ENCODE measurements around the gene OR14J1. TPM values are rescaled to one million over a fixed set of nuclear protein-coding genes. Genes with fewer than 3 reads are reported as not detected.
"Not testable (repeated sequence)": the region's sequence is repeated elsewhere in the genome, so short reads cannot be mapped to it uniquely, and the experiment has no call there.

OR14J1 gene
- total RNA-seq, 1 donor from 2014 or later = not detected

- DNase-seq (ENCODE audit: extremely low spot score, unreplicated experiment) = no peak
- no peak overlapping the region for H3K4me3 Mint-ChIP-seq
- H3K27me3 Mint-ChIP-seq = peaks cover 18% of the 10 kb centered on the region
- H3K27ac Mint-ChIP-seq = no peak overlapping the region
- H3K9me3 Mint-ChIP-seq = no peaks in the 10 kb centered on the region
- no peaks in the 10 kb centered on the region for H3K36me3 Mint-ChIP-seq
- no peaks in the 10 kb centered on the region for H3K4me1 Mint-ChIP-seq (ENCODE audit: unreplicated experiment)
- TF ChIP-seq CTCF (conservative IDR thresholded peaks at IDR 0.05) = no peak
Measured at GRCh38 chr6:29336269-29336668, 34.8 kb downstream of the OR14J1 start.

GRCh38 chr6:29345380-29345779, 43.9 kb downstream of the OR14J1 start:
- H3K27ac Mint-ChIP-seq = no peak overlapping the region
- no peaks in the 10 kb centered on the region for H3K36me3 Mint-ChIP-seq
- no peak for TF ChIP-seq CTCF (conservative IDR thresholded peaks at IDR 0.05)
- peaks cover 13% of the 10 kb centered on the region for H3K27me3 Mint-ChIP-seq
- no peaks in the 10 kb centered on the region for H3K9me3 Mint-ChIP-seq
- DNase-seq (ENCODE audit: extremely low spot score, unreplicated experiment) = no peak
- H3K4me3 Mint-ChIP-seq = no peak overlapping the region
- H3K4me1 Mint-ChIP-seq (ENCODE audit: unreplicated experiment) = no peaks in the 10 kb centered on the region

- not testable (repeated sequence) for H3K4me1 Mint-ChIP-seq (ENCODE audit: unreplicated experiment); H3K36me3 Mint-ChIP-seq; H3K27ac Mint-ChIP-seq; DNase-seq (ENCODE audit: extremely low spot score, unreplicated experiment); H3K4me3 Mint-ChIP-seq; H3K9me3 Mint-ChIP-seq
- peaks cover 14% of the 10 kb centered on the region for H3K27me3 Mint-ChIP-seq
Measured at GRCh38 chr6:29349348-29349747, 47.8 kb downstream of the OR14J1 start.

GRCh38 chr6:29354980-29355379, 53.5 kb downstream of the OR14J1 start:
- Mint-ChIP-seq H3K36me3 (no peaks in the 10 kb centered on the region), H3K4me3 (no peak overlapping the region), H3K27ac (no peak overlapping the region), H3K4me1 (ENCODE audit: unreplicated experiment) (no peaks in the 10 kb centered on the region), H3K27me3 (peaks cover 10% of the 10 kb centered on the region), H3K9me3 (no peaks in the 10 kb centered on the region)
- TF ChIP-seq CTCF (conservative IDR thresholded peaks at IDR 0.05) = no peak
- DNase-seq (ENCODE audit: extremely low spot score, unreplicated experiment) = no peak

- H3K36me3 Mint-ChIP-seq = no peaks in the 10 kb centered on the region
- H3K4me1 Mint-ChIP-seq (ENCODE audit: unreplicated experiment) = no peaks in the 10 kb centered on the region
- H3K9me3 Mint-ChIP-seq = no peaks in the 10 kb centered on the region
- no peak for DNase-seq (ENCODE audit: extremely low spot score, unreplicated experiment)
- TF ChIP-seq CTCF (conservative IDR thresholded peaks at IDR 0.05) = no peak
- no peak overlapping the region for H3K4me3 Mint-ChIP-seq
- H3K27me3 Mint-ChIP-seq = peaks cover 11% of the 10 kb centered on the region
- H3K27ac Mint-ChIP-seq = no peak overlapping the region
Measured at GRCh38 chr6:29355603-29356002, 54.1 kb downstream of the OR14J1 start.

Other genes with a start within 250 kb of the OR14J1 start
- gene OR2B3, start 214.4 kb upstream of the OR14J1 start, total RNA-seq (ENCODE audit: low replicate concordance) = not detected in 2 replicates
- not detected in 2 replicates for gene OR2J1, start 202.2 kb upstream of the OR14J1 start, total RNA-seq (ENCODE audit: low replicate concordance)
- gene OR2J3, start 193.6 kb upstream of the OR14J1 start, total RNA-seq (ENCODE audit: low replicate concordance) = not detected in 2 replicates
- not detected in 2 replicates for gene OR2J2, start 130.8 kb upstream of the OR14J1 start, total RNA-seq (ENCODE audit: low replicate concordance)
- gene OR5V1, start 67.2 kb downstream of the OR14J1 start, total RNA-seq (ENCODE audit: low replicate concordance) = not detected in 2 replicates
- gene OR12D3, start 73.6 kb downstream of the OR14J1 start, total RNA-seq (ENCODE audit: low replicate concordance) = not detected in 2 replicates
- gene OR12D2, start 93.9 kb downstream of the OR14J1 start, total RNA-seq (ENCODE audit: low replicate concordance) = not detected in 2 replicates
- gene OR12D1, start 113.2 kb downstream of the OR14J1 start, total RNA-seq (ENCODE audit: low replicate concordance) = not detected in 2 replicates
- gene OR10C1, start 137.6 kb downstream of the OR14J1 start, total RNA-seq (ENCODE audit: low replicate concordance) = not detected in 2 replicates
- not detected in 2 replicates for gene OR11A1, start 155.4 kb downstream of the OR14J1 start, total RNA-seq (ENCODE audit: low replicate concordance)
- gene OR2H1, start 155.5 kb downstream of the OR14J1 start, total RNA-seq (ENCODE audit: low replicate concordance) = not detected in 2 replicates
- not detected in 2 replicates for gene MAS1L, start 186.3 kb downstream of the OR14J1 start, total RNA-seq (ENCODE audit: low replicate concordance)

Data from type B pancreatic cell (in vitro differentiated cells).